ENCODE results near the gene METTL24. TPM values are rescaled to one million over a fixed set of nuclear protein-coding genes. Genes with fewer than 3 reads are reported as not detected.

The METTL24 gene
- total RNA-seq, 1 donor from 2014 or later: 2.5 TPM

Other genes with a start within 250 kb of the METTL24 start
- 88.3 TPM for gene WASF1, start 178.7 kb downstream of the METTL24 start, total RNA-seq
- gene CDC40, start 177.9 kb downstream of the METTL24 start, total RNA-seq: 28.2 TPM
- 0.16 TPM for gene DDO, start 57.2 kb upstream of the METTL24 start, total RNA-seq
- gene SLC22A16, start 118.3 kb upstream of the METTL24 start, total RNA-seq: 0.31 TPM

All from occipital lobe (tissue), 1 donor.